NOMO-1 treated with DMSO at 0.1 percent for 48 hours (cell line): ENCODE results near the gene INPPL1.

Experiments
- DNase-seq: peaks from one replicate; lab custom pipeline; 2025; ENCODE audit not compliant: unreplicated experiment; lab: John Stamatoyannopoulos, UW

The INPPL1 gene

GRCh38 chr11:72278905-72279304 is 54.3 kb downstream of the INPPL1 start:
- no peak for DNase-seq

- no peak for DNase-seq
These were observed 55.5 kb downstream of the INPPL1 start for GRCh38 chr11:72280037-72280436.

DNA sequence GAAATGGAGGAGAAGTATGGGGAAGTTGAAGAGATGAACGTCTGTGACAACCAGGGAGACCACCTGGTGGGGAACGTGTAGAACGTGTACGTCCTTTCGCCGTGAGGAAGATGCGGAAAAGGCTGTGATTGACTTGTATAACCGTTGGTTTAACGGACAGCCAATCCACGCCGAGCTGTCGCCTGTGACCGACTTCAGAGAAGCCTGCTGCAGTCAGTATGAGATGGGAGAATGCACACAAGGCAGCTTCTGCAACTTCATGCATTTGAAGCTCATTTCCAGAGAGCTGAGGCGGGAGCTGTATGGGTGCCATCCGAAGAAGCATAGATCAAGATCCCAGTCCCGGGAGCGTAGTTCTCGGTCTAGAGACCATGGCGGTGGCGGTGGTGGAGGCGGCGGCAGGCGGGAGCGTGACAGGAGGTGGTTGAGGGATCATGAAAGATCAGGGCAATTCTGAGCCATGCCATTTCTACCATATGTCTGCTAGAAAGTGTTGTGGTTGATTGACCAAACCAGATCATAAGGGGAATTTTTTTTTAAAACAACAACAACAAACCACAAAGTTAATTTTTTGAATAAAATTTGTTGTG is 56.3 kb downstream of the INPPL1 start:
- no peak for DNase-seq

DNA sequence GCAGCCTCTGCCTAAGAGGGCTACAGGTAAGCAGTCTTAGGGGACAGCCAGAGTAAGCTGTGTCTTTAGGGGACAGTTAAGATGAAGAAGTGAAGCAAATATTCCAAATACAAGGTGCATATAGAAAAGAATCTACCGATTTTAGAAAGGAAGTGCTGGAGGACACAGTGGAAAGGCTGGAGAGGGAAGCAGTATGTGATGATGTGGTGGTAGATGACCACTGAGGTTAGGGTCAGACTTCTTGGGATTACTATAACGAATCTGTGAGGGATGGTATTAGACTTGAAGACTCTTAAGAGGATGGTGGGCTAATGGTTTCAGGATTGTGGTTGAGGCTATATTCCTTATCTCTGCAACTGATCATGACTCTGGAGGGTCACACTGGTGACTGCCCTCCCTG is 59.4 kb downstream of the INPPL1 start:
- no peak for DNase-seq

DNA sequence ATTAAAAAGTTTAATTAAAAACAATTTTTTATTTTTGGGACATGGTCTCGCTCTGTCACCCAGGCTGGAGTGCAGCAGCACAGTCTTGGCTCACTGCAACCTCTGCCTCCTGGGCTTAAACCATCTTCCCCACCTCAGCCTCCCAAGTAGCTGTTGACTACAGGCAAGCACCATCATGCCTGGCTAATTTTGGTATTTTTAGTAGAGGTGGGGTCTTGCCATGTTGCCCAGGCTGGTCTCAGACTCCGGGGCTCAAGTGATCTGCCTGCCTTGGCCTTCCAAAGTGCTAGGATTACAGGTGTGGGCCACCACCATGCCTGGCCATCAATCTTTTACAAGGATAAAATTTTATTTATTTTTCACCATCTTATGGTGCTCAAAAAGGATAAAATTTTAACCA is 62.7 kb downstream of the INPPL1 start:
- DNase-seq, result no peak
